Measurements from ENCODE around the gene IREB2.

GRCh38 chr15:78390826-78391225 is 47.2 kb upstream of the IREB2 start:
- TF ChIP-seq POLR2A (IDR thresholded peaks at IDR 0.05) (no peak), EP300 (IDR thresholded peaks at IDR 0.05) (no peak)
- TF ChIP-seq, protein P1, sequence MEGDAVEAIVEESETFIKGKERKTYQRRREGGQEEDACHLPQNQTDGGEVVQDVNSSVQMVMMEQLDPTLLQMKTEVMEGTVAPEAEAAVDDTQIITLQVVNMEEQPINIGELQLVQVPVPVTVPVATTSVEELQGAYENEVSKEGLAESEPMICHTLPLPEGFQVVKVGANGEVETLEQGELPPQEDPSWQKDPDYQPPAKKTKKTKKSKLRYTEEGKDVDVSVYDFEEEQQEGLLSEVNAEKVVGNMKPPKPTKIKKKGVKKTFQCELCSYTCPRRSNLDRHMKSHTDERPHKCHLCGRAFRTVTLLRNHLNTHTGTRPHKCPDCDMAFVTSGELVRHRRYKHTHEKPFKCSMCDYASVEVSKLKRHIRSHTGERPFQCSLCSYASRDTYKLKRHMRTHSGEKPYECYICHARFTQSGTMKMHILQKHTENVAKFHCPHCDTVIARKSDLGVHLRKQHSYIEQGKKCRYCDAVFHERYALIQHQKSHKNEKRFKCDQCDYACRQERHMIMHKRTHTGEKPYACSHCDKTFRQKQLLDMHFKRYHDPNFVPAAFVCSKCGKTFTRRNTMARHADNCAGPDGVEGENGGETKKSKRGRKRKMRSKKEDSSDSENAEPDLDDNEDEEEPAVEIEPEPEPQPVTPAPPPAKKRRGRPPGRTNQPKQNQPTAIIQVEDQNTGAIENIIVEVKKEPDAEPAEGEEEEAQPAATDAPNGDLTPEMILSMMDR (IDR thresholded peaks at IDR 0.05), result no peak

All from upper lobe of left lung (tissue), 4 donors.